HCT116 (cell line): Measurements from ENCODE around the gene TTC9. TPM values are rescaled to one million over a fixed set of nuclear protein-coding genes. Genes with fewer than 3 reads are reported as not detected.

Source experiments
- ATAC-seq: fragments of 200-7000 bp; cut with Tn5 transposase; 2 replicates; pipeline ENCODE4 v1.9.1; 2020; ENCODE audit warnings: mild to moderate bottlenecking, moderate library complexity
- Bru-seq: library from RNA; stranded (reverse); fragments of 400-500 nt; gene quantifications from one replicate; lab custom pipeline; 2021; lab: Mats Ljungman, UMichigan
- BruChase-seq, 2 experiments: library from RNA; stranded (reverse); fragments of 400-500 nt; gene quantifications; one replicate each; lab custom pipeline; 2021; lab: Mats Ljungman, UMichigan
- BruUV-seq: library from RNA; stranded (reverse); fragments of 400-500 nt; replicated peaks from 2 replicates; lab custom pipeline; 2021; lab: Mats Ljungman, UMichigan
- CTCF ChIA-PET: fragments of 300-600 bp; sonication (Branson Sonifier 250); formaldehyde crosslinking; loops from one replicate; lab custom pipeline; 2021; ENCODE audit warnings: antibody characterized with exemption; lab: Charles Lee
- POLR2A ChIA-PET: fragments of 300-600, 350-600 bp; sonication (Branson Sonifier 250); formaldehyde crosslinking; loops from one replicate; lab custom pipeline; 2021; ENCODE audit warnings: antibody characterized with exemption; lab: Charles Lee
- RAD21 ChIA-PET, 2 experiments: fragments of 300-600 bp; sonication (Branson Sonifier 250); formaldehyde crosslinking; loops; one replicate each; lab custom pipeline; 2023; ENCODE audit warnings: low total read pairs in 2 of 2; ENCODE audit not compliant: uncharacterized antibody in 2 of 2, unreplicated experiment in 2 of 2, low non-redundant PET in 1 of 2; lab: Charles Lee
- DNase-seq: peaks from one replicate; pipeline ENCODE4 v3.0.0-alpha.2; 2010; ENCODE audit warnings: low read depth, low spot score
- H2AFZ ChIP-seq: fragments of 200-600 bp; shearing (Covaris generic), sonication (generic); 2 replicates; pipeline ENCODE4 v1.6.1; 2017; ENCODE audit warnings: low read depth, mixed run types, mixed read lengths, antibody characterized with exemption, low read length; ENCODE audit not compliant: poor library complexity, severe bottlenecking
- H3K27ac ChIP-seq: 2 replicates; pipeline ENCODE4 v1.5.1; 2012; ENCODE audit warnings: low read depth, low read length
- H3K27me3 ChIP-seq: fragments of 200-600 bp; sonication (generic); 2 replicates; pipeline ENCODE4 v1.6.1; 2016; ENCODE audit warnings: mixed run types, low read length, mixed read lengths; ENCODE audit not compliant: insufficient read depth
- H3K36me3 ChIP-seq, 2 experiments: fragments of 200-500 bp in 1 of 2; fragments of 200-600 bp in 1 of 2; sonication (Bioruptor generic) in 1 of 2; sonication (generic) in 1 of 2; 2 replicates each; pipeline versions ENCODE4 v1.5.1 to v1.6.1; 2014 to 2016; ENCODE audit warnings: low read length in 2 of 2, inconsistent platforms in 1 of 2, mixed read lengths in 1 of 2, mixed run types in 1 of 2; ENCODE audit not compliant: insufficient read depth in 2 of 2, control insufficient read depth in 1 of 2
- H3K4me1 ChIP-seq, 2 experiments: fragments of 200-600 bp in 1 of 2; sonication (generic) in 1 of 2; 2 replicates each; pipeline versions ENCODE4 v1.5.1 to v1.6.1; 2012 to 2017; ENCODE audit warnings: low read length in 2 of 2, inconsistent platforms in 1 of 2, mild to moderate bottlenecking in 1 of 2, mixed read lengths in 1 of 2, mixed run types in 1 of 2, moderate library complexity in 1 of 2; ENCODE audit not compliant: insufficient read depth in 2 of 2, control insufficient read depth in 1 of 2
- H3K4me2 ChIP-seq: fragments of 200-600 bp; sonication (generic); 2 replicates; pipeline ENCODE4 v1.6.1; 2017; ENCODE audit warnings: mixed run types, low read length, mixed read lengths
- H3K4me3 ChIP-seq, 2 experiments: fragments of 200-600 bp in 1 of 2; sonication (generic) in 1 of 2; replicated peaks in 1 of 2; 2 replicates each; pipeline ENCODE4 v1.5.1; 2011 to 2016; ENCODE audit warnings: low read length in 2 of 2, control low read depth in 1 of 2, low read depth in 1 of 2, mild to moderate bottlenecking in 1 of 2, mixed read lengths in 1 of 2, mixed run types in 1 of 2
- H3K79me2 ChIP-seq: fragments of 200-600 bp; sonication (generic); 2 replicates; pipeline ENCODE4 v1.6.1; 2017; ENCODE audit warnings: mild to moderate bottlenecking, mixed run types, low read length, moderate library complexity, mixed read lengths; ENCODE audit not compliant: insufficient read depth
- H3K9ac ChIP-seq: fragments of 200-600 bp; sonication (generic); 2 replicates; pipeline ENCODE4 v1.6.1; 2016; ENCODE audit warnings: low read length, mixed read lengths
- H3K9me2 ChIP-seq: fragments of 200-600 bp; sonication (generic), shearing (Covaris generic); 2 replicates; pipeline ENCODE4 v1.6.1; 2017; ENCODE audit warnings: mixed run types, mild to moderate bottlenecking, moderate library complexity; ENCODE audit not compliant: insufficient read depth
- H3K9me3 ChIP-seq, 2 experiments: fragments of 200-500 bp in 1 of 2; fragments of 200-600 bp in 1 of 2; sonication (Bioruptor generic) in 1 of 2; sonication (generic) in 1 of 2; 2 replicates each; pipeline ENCODE4 v1.6.1; 2014 to 2017; ENCODE audit warnings: low read length in 2 of 2, mixed read lengths in 2 of 2, inconsistent platforms in 1 of 2, low read depth in 1 of 2, mild to moderate bottlenecking in 1 of 2, mixed run types in 1 of 2, moderate library complexity in 1 of 2; ENCODE audit not compliant: control insufficient read depth in 1 of 2, insufficient read depth in 1 of 2
- H4K20me1 ChIP-seq: fragments of 200-600 bp; sonication (generic), shearing (Covaris generic); 2 replicates; pipeline ENCODE4 v1.6.1; 2017; ENCODE audit warnings: mixed run types, mild to moderate bottlenecking, moderate library complexity; ENCODE audit not compliant: insufficient read depth
- EGR1 ChIP-seq: IDR thresholded peaks from 2 replicates; pipeline ENCODE4 v1.6.1; 2012; ENCODE audit warnings: low read depth
- POLR2A ChIP-seq: IDR thresholded peaks from 2 replicates; pipeline ENCODE4 v1.7.0; 2011; ENCODE audit warnings: borderline replicate concordance; ENCODE audit not compliant: insufficient read depth, insufficient read length; ENCODE audit errors: extremely low read depth
- POLR2AphosphoS5 ChIP-seq: IDR thresholded peaks from 2 replicates; pipeline ENCODE4 v1.6.1; 2011; ENCODE audit warnings: mild to moderate bottlenecking, low read depth, low read length, moderate library complexity
- ZFX ChIP-seq: fragments of 450-650 bp; IDR thresholded peaks from 2 replicates; pipeline ENCODE4 v1.6.1; 2017
- ZNF274 ChIP-seq: fragments of 200-500 bp; sonication (Bioruptor generic); IDR thresholded peaks from 2 replicates; pipeline ENCODE4 v1.6.1; 2014; ENCODE audit warnings: mild to moderate bottlenecking, low read depth, low read length, inconsistent platforms
- intact Hi-C: fragments of 100-400 bp; cut with micrococcal nuclease; formaldehyde crosslinking; loops from 2 replicates; pipeline ENCODE4 v1.10.0; 2022
- long read RNA-seq: library from polyadenylated mRNA; unstranded; transcript quantifications from one replicate; pipeline ENCODE4 v2.0.0, GENCODE V29; 2021; ENCODE audit not compliant: unreplicated experiment
- polyA plus RNA-seq: library from polyadenylated mRNA; unstranded; fragments of >200 nt; gene quantifications from 2 replicates; pipeline ENCODE4 v1.2.1, GENCODE V29; 2012; ENCODE audit warnings: missing spikeins
- total RNA-seq: library from RNA; stranded (reverse); gene quantifications from one replicate; pipeline ENCODE4 v1.2.1, GENCODE V29; 2021; ENCODE audit not compliant: unreplicated experiment
- TF ChIP-seq, protein P1 (sequence below): IDR thresholded peaks from 2 replicates; pipeline ENCODE4 v1.6.1; 2012
- TF ChIP-seq, protein P2 (sequence below): IDR thresholded peaks from 2 replicates; pipeline ENCODE4 v1.6.1; 2012

Gene TTC9
- total RNA-seq (2.4 TPM), Bru-seq, nascent RNA (percentile 33 among the genes with signal in this experiment), BruChase-seq, experiment 1, labeled RNA remaining after a 6-hour chase (percentile 35 among the genes with signal in this experiment), BruChase-seq, experiment 2, labeled RNA remaining after a 2-hour chase (percentile 37 among the genes with signal in this experiment)
- 2.5 and 2.8 TPM in 2 replicates for polyA plus RNA-seq
- long read RNA-seq, full-length matches to known transcripts: 5 of 7 reads
- long read RNA-seq, partial matches to known transcripts: 0 of 7 reads
- long read RNA-seq, other reads (novel, unspliced or antisense): 2 of 7 reads

DNA sequence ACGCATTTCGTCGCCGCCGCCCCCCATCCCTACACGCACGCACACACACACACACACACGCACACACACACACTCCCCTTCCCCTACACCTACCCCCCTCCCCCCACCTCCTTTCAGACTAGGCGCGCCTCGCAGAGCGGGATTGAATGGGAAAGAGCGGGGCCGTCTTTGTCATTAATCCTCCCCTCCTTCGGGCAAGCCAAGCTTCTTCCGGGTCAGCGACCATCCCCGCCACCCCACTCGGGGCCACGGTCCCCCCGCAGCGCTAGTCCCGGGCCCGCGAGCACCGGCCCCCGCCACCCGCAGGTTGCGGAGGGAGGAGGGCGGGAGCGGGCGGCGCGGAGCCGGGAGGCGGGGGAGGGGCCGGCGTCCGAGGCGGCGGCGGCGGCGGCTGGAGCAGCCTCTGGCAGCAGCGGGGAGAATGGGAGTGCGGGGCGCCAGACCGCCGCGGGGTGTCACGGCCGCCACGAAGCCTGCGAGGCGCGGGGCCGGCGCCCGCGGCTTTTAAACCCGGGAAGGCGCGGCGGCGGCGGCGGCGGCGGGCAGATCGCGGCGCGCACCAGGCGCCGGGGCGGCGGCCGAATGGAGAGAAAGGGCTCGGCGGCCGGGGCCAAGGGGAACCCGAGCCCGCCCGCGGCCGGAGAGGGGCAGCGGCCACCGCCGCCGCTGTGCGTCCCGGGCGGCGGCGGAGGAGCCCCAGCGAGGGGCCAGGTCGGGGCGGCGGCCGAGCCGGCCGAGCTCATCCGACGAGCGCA, at the start of gene TTC9:
TTC9 (plus strand) TSS at position 369 of the 755 bp plus-strand sequence; CDS start at position 583, 214 bp downstream.
- Histone ChIP-seq H3K27ac (no peak within 1 kb of the TSS), H4K20me1 (no peaks in the 10 kb centered on the region), H3K4me1 (peaks cover 14 to 24% of the 10 kb centered on the region in 2 experiments), H3K9me2 (no peaks in the 10 kb centered on the region), H3K4me2 (peak within 1 kb of the TSS; percentile 70), H3K9me3 (no peaks in the 10 kb centered on the region), H3K36me3 (no peaks in the 10 kb centered on the region), H3K4me3 (peak within 1 kb of the TSS; percentile 55 to 65), H3K79me2 (no peaks in the 10 kb centered on the region), H3K9ac (peak within 1 kb of the TSS; percentile 49), H3K27me3 (no peaks in the 10 kb centered on the region), H2AFZ (peak within 1 kb of the TSS; percentile 38)
- ChIA-PET CTCF (no interaction called here), RAD21 (interaction anchor here in 1 of 2 experiments (0.9 kb wide), 1 partner anchor 167 kb away, joined by 3 read pairs; no protein-coding TSS in a partner anchor), POLR2A (no interaction called here)
- BruUV-seq: no TSS peak
- TF ChIP-seq ZFX: 0 out of 2 replicates have a peak, but pooled peaks have one; percentile 8
- no peak for TF ChIP-seq POLR2AphosphoS5
- peak; percentile 59 for ATAC-seq
- intact Hi-C loops: no loop called here
- no peak for DNase-seq

DNA sequence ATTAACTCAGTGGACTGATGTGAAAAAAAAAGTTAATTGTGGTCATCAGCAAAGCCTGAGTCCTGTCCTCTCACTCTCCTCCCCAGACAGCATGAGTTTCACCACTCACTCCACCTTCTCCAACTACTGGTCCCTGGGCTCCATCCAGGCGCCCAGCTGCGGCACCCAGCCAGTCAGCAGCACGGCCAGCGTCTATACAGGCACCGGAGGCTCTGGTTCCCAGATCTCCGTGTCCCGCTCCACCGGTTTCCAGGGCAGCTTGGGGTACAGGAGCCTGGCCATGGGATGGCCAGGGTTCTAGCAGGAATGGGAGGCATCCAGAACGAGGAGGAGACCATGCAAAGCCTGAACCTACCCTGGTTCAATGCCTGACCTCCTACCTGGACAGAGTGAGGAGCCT, 47.3 kb upstream of the TTC9 start:
- ChIA-PET CTCF (no interaction called here), POLR2A (interaction anchor here (0.8 kb wide), 1 partner anchor 23 kb away, joined by 3 read pairs; no protein-coding TSS in a partner anchor), RAD21 (no interaction called here)
- H2AFZ ChIP-seq: no peak overlapping the region
- DNase-seq (no peak), ATAC-seq (no peak)
- H3K27ac ChIP-seq: no peak overlapping the region
- H3K9ac ChIP-seq: no peak overlapping the region
- no peak overlapping the region for H3K4me3 ChIP-seq
- intact Hi-C loops: no loop called here
- no peak overlapping the region for H3K4me2 ChIP-seq
- no TSS peak for BruUV-seq
- peaks cover 43 to 56% of the 10 kb centered on the region in 2 experiments for H3K36me3 ChIP-seq
- no peaks in the 10 kb centered on the region for H3K9me2 ChIP-seq
- no peaks in the 10 kb centered on the region for H3K9me3 ChIP-seq
- peaks cover 92% of the 10 kb centered on the region for H3K79me2 ChIP-seq
- no peaks in the 10 kb centered on the region for H3K27me3 ChIP-seq
- peaks cover 3% of the 10 kb centered on the region for H4K20me1 ChIP-seq
- TF ChIP-seq, protein P1, sequence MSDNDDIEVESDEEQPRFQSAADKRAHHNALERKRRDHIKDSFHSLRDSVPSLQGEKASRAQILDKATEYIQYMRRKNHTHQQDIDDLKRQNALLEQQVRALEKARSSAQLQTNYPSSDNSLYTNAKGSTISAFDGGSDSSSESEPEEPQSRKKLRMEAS: no peak
- TF ChIP-seq EGR1 (no peak), POLR2A (no peak), ZNF274 (no peak)
- TF ChIP-seq, protein P2, sequence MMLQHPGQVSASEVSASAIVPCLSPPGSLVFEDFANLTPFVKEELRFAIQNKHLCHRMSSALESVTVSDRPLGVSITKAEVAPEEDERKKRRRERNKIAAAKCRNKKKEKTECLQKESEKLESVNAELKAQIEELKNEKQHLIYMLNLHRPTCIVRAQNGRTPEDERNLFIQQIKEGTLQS: no peak
- peaks cover 6 to 8% of the 10 kb centered on the region in 2 experiments; a peak in 3 of 4 replicates for H3K4me1 ChIP-seq
